Stomach (tissue), 9 donors: ENCODE data around the gene HSFX2. TPM values are rescaled to one million over a fixed set of nuclear protein-coding genes. Genes with fewer than 3 reads are reported as not detected.
A peak's percentile ranks its signal among the peaks of the same experiment; 100 is the strongest.
"Not testable (repeated sequence)": the region's sequence is repeated elsewhere in the genome, so short reads cannot be mapped to it uniquely, and the experiment has no call there.

Experiments used
- DNase-seq, 2 donors: peaks; one replicate each; pipeline versions ENCODE4 v3.0.0 to v3.0.0-alpha.2; 2013 to 2019
- H3K27ac ChIP-seq, 5 donors: fragments of 200-600 bp in 4 of 5; sonication (generic) in 4 of 5; one replicate each; pipeline ENCODE4 v1.5.1; 2013 to 2019; ENCODE audit warnings: mild to moderate bottlenecking in 1 of 5, moderate library complexity in 1 of 5
- H3K27me3 ChIP-seq, 3 donors: fragments of 200-600 bp; sonication (generic); one replicate each; pipeline ENCODE4 v1.5.1; 2017 to 2019; ENCODE audit warnings: mixed run types in 1 of 3
- H3K36me3 ChIP-seq, 4 donors: fragments of 200-600 bp; sonication (generic); 1 replicate in 3 of 4; 2 replicates in 1 of 4; pipeline ENCODE4 v1.5.1; 2016 to 2019
- H3K4me1 ChIP-seq, 4 donors: fragments of 200-600 bp; sonication (generic); one replicate each; pipeline ENCODE4 v1.5.1; 2016 to 2019
- H3K4me3 ChIP-seq, 4 donors: fragments of 200-600 bp; sonication (generic) in 3 of 4; one replicate each; pipeline ENCODE4 v1.5.1; 2016 to 2019; ENCODE audit warnings: mild to moderate bottlenecking in 1 of 4
- H3K9me3 ChIP-seq, 4 donors: fragments of 200-600 bp; sonication (generic); one replicate each; pipeline ENCODE4 v1.5.1; 2016 to 2019
- EP300 ChIP-seq: sonication (generic); formaldehyde crosslinking; IDR thresholded peaks from one replicate; pipeline ENCODE4 v1.6.1; 2017; ENCODE audit warnings: antibody characterized with exemption
- POLR2A ChIP-seq, 4 donors: fragments of 450-650 bp; IDR thresholded peaks; one replicate each; pipeline ENCODE4 v1.6.1; 2016; ENCODE audit warnings: antibody characterized with exemption in 4 of 4, control low read depth in 2 of 4, mild to moderate bottlenecking in 1 of 4, moderate library complexity in 1 of 4
- POLR2AphosphoS5 ChIP-seq, 3 donors: sonication (generic); formaldehyde crosslinking; IDR thresholded peaks; one replicate each; pipeline ENCODE4 v1.6.1; 2016; ENCODE audit warnings: antibody characterized with exemption in 3 of 3
- WGBS, 5 donors: extraction: QIAGEN DNeasy Blood & Tissue Kit in 3 of 5; methylation state at CpG; one replicate each; pipeline versions ENCODE4 v1.1.5 to v1.1.7; 2013 to 2018; 5-methylcytosine and 5-hydroxymethylcytosine counted together
- intact Hi-C: fragments of 100-400 bp; cut with DNase I; formaldehyde crosslinking; loops from one replicate; pipeline ENCODE4 v1.15.1; 2023; ENCODE audit warnings: low total_unique reads
- polyA plus RNA-seq, 3 donors: library from polyadenylated mRNA; stranded (reverse); fragments of 200-250 nt; gene quantifications; one replicate each; pipeline ENCODE4 v1.2.3, GENCODE V29; 2013
- total RNA-seq, 5 donors: library from RNA; depleted of rRNA; stranded (reverse); fragments of >200 nt; gene quantifications; one replicate each; pipeline versions ENCODE4 v1.1.0 to v1.2.3, GENCODE V29; 2014 to 2016
- TF ChIP-seq, protein P1 (sequence below), 7 experiments: fragments of 450-650 bp in 4 of 7; fragments of 200-600 bp in 3 of 7; sonication (generic) in 3 of 7; IDR thresholded peaks; one replicate each; pipeline ENCODE4 v1.5.1; 2016 to 2019; ENCODE audit warnings: antibody characterized with exemption in 7 of 7, control low read depth in 2 of 7, mild to moderate bottlenecking in 1 of 7
- donor health status: healthy with polysubstance abuse.
- donor health status: Bipolar disorder and iron deficiency.
- donor health status: healthy.

The HSFX2 gene
- total and polyA plus RNA-seq, 8 donors, result 0.31 to 2.9 (median 1.7) TPM; not detected in 3

DNA sequence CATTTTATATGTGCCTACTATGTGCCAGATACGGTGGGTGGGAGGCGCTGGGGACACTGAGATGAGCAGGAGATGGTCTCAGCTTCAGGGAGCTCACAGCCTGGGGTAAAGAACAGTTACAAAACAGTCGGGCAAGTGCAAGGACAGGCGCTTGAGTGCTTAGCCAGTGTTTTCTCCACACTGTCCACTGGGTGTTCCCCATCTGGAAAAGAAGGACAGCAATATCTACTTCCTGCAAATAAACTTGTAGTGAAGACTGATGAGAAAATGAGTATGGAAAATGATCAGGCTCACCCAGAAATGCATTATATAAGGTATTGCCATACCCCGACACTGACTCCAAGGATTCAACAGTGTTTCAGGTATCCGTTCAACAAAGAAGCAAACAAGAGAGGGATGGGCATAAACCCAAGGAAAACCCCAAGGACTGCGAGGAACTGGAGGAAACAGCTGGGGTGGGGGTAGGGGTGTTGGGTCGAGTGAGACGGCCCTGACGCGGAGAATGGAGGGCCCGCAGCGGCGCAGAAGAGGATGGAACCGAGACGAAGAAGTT is 35.6 kb upstream of the HSFX2 start:
- Histone ChIP-seq H3K36me3 (no peaks in the 10 kb centered on the region), H3K9me3 (no peaks in the 10 kb centered on the region), H3K4me1 (peaks cover 3 to 21% (median 19%) of the 10 kb centered on the region in 4 donors), H3K4me3 (peak overlapping the region; percentile 64 to 91 (median 74)), H3K27me3 (no peaks in the 10 kb centered on the region), H3K27ac (peak overlapping the region in 4 of 5 donors; percentile 58 to 81 (median 71))
- 6 to 49% (median 14%) methylated on average over 8 to 16 of the region's 16 CpGs for WGBS, 5 donors
- TF ChIP-seq, protein P1, sequence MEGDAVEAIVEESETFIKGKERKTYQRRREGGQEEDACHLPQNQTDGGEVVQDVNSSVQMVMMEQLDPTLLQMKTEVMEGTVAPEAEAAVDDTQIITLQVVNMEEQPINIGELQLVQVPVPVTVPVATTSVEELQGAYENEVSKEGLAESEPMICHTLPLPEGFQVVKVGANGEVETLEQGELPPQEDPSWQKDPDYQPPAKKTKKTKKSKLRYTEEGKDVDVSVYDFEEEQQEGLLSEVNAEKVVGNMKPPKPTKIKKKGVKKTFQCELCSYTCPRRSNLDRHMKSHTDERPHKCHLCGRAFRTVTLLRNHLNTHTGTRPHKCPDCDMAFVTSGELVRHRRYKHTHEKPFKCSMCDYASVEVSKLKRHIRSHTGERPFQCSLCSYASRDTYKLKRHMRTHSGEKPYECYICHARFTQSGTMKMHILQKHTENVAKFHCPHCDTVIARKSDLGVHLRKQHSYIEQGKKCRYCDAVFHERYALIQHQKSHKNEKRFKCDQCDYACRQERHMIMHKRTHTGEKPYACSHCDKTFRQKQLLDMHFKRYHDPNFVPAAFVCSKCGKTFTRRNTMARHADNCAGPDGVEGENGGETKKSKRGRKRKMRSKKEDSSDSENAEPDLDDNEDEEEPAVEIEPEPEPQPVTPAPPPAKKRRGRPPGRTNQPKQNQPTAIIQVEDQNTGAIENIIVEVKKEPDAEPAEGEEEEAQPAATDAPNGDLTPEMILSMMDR (IDR thresholded peaks at IDR 0.05), result no peak
- TF ChIP-seq POLR2A (IDR thresholded peaks at IDR 0.05) (no peak), POLR2AphosphoS5 (IDR thresholded peaks at IDR 0.05) (no peak), EP300 (no peak)
- intact Hi-C loops, result no loop called here
- peak in 1 of 2 donors; percentile 47 for DNase-seq

DNA sequence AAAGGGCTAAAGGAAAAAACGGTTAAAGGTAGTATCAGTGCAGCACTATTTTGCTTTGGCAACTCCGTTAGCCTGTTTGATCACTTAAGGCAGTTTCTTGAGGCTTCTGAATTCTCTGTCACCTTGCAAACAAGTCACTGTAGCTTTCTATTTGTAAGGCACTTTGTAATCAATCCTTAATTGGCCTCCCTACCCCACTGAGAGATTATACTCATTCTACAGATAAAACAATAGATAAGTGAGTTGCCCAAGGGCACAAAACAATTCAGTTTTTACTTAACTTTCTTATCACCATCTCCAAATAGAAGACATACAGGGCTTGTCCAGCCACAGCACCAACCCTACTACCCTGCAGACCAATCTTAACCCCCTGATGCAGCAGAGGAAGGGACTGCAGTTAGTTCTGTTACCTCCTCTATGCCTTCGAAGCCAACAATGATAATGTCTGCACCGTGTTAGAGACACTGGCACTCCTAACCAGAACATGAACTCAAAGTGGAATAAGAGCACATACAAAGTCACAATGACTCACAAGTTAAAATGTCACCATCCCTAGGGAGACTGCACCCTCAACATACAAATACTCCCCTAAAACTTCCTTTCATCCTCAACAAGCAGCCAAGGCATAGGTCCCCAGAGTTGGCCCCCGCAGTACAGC is 34.7 kb upstream of the HSFX2 start:
- Histone ChIP-seq H3K4me3 (peak overlapping the region in 1 of 4 donors; percentile 91), H3K4me1 (peaks cover 3 to 21% (median 19%) of the 10 kb centered on the region in 4 donors), H3K36me3 (no peaks in the 10 kb centered on the region), H3K9me3 (no peaks in the 10 kb centered on the region), H3K27me3 (no peaks in the 10 kb centered on the region), H3K27ac (no peak overlapping the region)
- no peak for DNase-seq
- TF ChIP-seq POLR2AphosphoS5 (IDR thresholded peaks at IDR 0.05) (no peak), EP300 (no peak), POLR2A (IDR thresholded peaks at IDR 0.05) (no peak)
- TF ChIP-seq, protein P1 (IDR thresholded peaks at IDR 0.05), result no peak
- WGBS, 5 donors, result 47 to 73% (median 50%) methylated on average over 5 of the region's 5 CpGs
- intact Hi-C loops, result no loop called here

DNA sequence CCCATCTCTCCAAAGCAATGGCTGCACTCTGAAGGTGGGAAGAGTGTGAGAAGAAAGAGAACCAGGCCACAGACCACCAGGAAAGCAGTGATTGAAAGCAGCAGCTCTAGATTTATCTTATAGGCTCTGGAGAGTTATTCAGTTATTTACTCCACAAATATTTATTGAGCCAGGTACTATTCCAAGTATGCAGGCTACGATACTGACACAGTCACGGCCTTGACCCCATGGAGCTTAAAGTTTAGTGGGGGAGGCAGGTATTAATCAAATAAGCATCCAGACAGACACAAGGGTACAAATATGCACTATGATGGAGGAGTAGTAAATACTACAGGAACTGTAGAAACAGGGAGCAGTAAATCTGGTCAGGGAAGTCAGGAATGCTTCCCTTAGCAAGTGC is 33.7 kb upstream of the HSFX2 start:
- TF ChIP-seq POLR2A (IDR thresholded peaks at IDR 0.05) (no peak), EP300 (no peak), POLR2AphosphoS5 (IDR thresholded peaks at IDR 0.05) (no peak)
- TF ChIP-seq, protein P1 (IDR thresholded peaks at IDR 0.05), result no peak
- no peak overlapping the region for H3K27ac ChIP-seq
- H3K4me1 ChIP-seq, result peaks cover 3 to 21% (median 19%) of the 10 kb centered on the region in 4 donors
- no peak for DNase-seq
- 42 to 63% (median 50%) methylated on average over 2 of the region's 2 CpGs for WGBS, 5 donors
- H3K9me3 ChIP-seq, result no peaks in the 10 kb centered on the region
- no peaks in the 10 kb centered on the region for H3K36me3 ChIP-seq
- H3K4me3 ChIP-seq, result no peak overlapping the region
- intact Hi-C loops, result no loop called here
- no peaks in the 10 kb centered on the region for H3K27me3 ChIP-seq

DNA sequence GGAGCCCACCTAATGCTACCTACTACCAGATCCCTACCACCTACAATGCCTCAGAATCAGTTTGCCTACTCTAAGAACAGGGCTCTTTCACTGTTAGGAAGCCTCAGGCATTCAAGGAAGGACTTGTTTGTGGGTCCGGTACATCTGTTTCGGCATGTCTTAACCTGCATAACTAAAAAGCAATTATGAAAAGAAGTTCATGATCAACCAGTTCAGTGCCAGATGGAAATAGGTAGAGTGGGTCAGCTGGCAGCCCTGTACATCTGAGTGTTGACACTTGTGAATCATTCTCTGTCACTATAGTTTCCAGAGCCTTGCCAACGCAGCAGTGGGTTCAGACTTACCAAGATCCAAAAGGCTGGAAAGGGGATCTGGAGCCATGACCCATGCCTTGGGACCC is 33.2 kb upstream of the HSFX2 start:
- Histone ChIP-seq H3K4me1 (peaks cover 3 to 21% (median 19%) of the 10 kb centered on the region in 4 donors), H3K4me3 (no peak overlapping the region), H3K9me3 (no peaks in the 10 kb centered on the region), H3K27me3 (no peaks in the 10 kb centered on the region), H3K27ac (no peak overlapping the region), H3K36me3 (no peaks in the 10 kb centered on the region)
- no peak for DNase-seq
- 84 to 100% (median 96%) methylated on average over 3 of the region's 3 CpGs for WGBS, 5 donors
- TF ChIP-seq POLR2AphosphoS5 (IDR thresholded peaks at IDR 0.05) (no peak), POLR2A (IDR thresholded peaks at IDR 0.05) (no peak), EP300 (no peak)
- TF ChIP-seq, protein P1 (IDR thresholded peaks at IDR 0.05), result no peak
- intact Hi-C loops, result no loop called here

DNA sequence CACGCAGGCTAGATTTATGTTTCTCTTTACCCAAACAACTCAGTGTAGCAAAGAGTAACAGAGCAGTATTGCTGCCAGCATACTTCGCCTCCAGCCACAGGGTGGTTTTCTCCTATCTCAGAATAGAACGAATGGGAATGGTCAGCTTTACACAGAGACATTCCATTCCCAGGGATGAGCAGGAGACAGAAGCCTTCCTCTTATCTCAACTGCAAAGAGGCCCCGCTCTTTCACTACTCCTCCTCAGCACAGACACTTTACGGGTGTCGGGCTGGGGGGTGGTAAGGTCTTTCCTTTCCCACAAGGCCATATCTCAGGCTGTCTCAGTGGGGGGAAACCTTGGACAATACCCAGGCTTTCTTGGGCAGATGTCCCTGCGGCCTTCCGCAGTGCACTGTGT is 31.7 kb upstream of the HSFX2 start:
- H3K36me3 ChIP-seq, H3K9me3 ChIP-seq, intact Hi-C loops, DNase-seq, H3K4me3 ChIP-seq, H3K27ac ChIP-seq, H3K27me3 ChIP-seq: not testable (repeated sequence)
- WGBS, 5 donors, result 68 to 78% (median 76%) methylated on average over 5 to 8 of the region's 8 CpGs
- H3K4me1 ChIP-seq, result peaks cover 3 to 18% (median 17%) of the 10 kb centered on the region in 4 donors

DNA sequence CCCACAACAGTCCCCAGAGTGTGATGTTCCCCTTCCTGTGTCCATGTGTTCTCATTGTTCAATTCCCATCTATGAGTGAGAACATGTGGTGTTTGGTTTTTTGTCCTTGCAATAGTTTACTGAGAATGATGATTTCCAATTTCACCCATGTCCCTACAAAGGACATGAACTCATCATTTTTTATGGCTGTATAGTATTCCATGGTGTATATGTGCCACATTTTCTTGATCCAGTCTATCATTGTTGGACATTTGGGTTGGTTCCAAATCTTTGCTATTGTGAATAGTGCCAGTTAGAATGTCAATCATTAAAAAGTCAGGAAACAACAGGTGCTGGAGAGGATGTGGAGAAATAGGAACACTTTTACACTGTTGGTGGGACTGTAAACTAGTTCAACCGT is 24.5 kb upstream of the HSFX2 start:
- intact Hi-C loops, result not testable (repeated sequence)
- WGBS, 5 donors, result 71% methylated on average over 1 of the region's 1 CpG; no CpG with 5 or more reads in 4 of the 5 donors

More for the DNA sequence above, 24.5 kb upstream of the HSFX2 start:
- not testable (repeated sequence) for H3K27ac ChIP-seq, H3K4me3 ChIP-seq, H3K27me3 ChIP-seq, DNase-seq, H3K4me1 ChIP-seq, H3K9me3 ChIP-seq, H3K36me3 ChIP-seq
